Neural cell (in vitro differentiated cells): Measurements from ENCODE around the gene CFAP99. TPM values are rescaled to one million over a fixed set of nuclear protein-coding genes. Genes with fewer than 3 reads are reported as not detected.

Source experiments
- H2AFZ ChIP-seq: fragments of 200-600, 300-800 bp; sonication (generic), shearing (Covaris generic); 2 replicates; pipeline ENCODE4 v1.6.0; 2014; ENCODE audit warnings: low read depth, mild to moderate bottlenecking, antibody characterized with exemption, low read length, moderate library complexity
- H3F3A ChIP-seq: fragments of 200-600 bp; shearing (Covaris generic); 2 replicates; pipeline ENCODE4 v1.6.1; 2016; ENCODE audit warnings: mild to moderate bottlenecking, moderate library complexity, mixed read lengths, antibody characterized with exemption, low read length; ENCODE audit not compliant: insufficient read depth, poor library complexity, severe bottlenecking
- H3K27ac ChIP-seq: fragments of 200-600, 300-800 bp; sonication (generic), shearing (Covaris generic); 2 replicates; pipeline ENCODE4 v1.5.1; 2014; ENCODE audit warnings: mild to moderate bottlenecking, low read length, moderate library complexity
- H3K27me3 ChIP-seq: fragments of 300-800, 200-600 bp; sonication (generic), shearing (Covaris generic); 2 replicates; pipeline ENCODE4 v1.6.0; 2014; ENCODE audit warnings: mild to moderate bottlenecking, low read depth, low read length, moderate library complexity; ENCODE audit not compliant: insufficient read depth
- H3K36me3 ChIP-seq: fragments of 300-800, 200-600 bp; sonication (generic), shearing (Covaris generic); 2 replicates; pipeline ENCODE4 v1.5.1; 2014; ENCODE audit warnings: mild to moderate bottlenecking, antibody characterized with exemption, low read length, moderate library complexity; ENCODE audit not compliant: insufficient read depth
- H3K4me2 ChIP-seq: fragments of 300-800, 200-600 bp; sonication (generic), shearing (Covaris generic); 2 replicates; pipeline ENCODE4 v1.6.0; 2014; ENCODE audit warnings: mild to moderate bottlenecking, low read length
- H3K4me3 ChIP-seq: fragments of 300-800, 200-600 bp; sonication (generic), shearing (Covaris generic); 2 replicates; pipeline ENCODE4 v1.5.1; 2014; ENCODE audit warnings: mild to moderate bottlenecking, low read length, moderate library complexity
- H3K79me2 ChIP-seq: fragments of 200-600 bp; shearing (Covaris generic); replicated peaks from 2 replicates; pipeline ENCODE4 v1.6.0; 2014; ENCODE audit warnings: mild to moderate bottlenecking, low read length, moderate library complexity; ENCODE audit not compliant: insufficient read depth
- H3K9ac ChIP-seq: fragments of 300-800, 200-600 bp; sonication (generic), shearing (Covaris generic); 2 replicates; pipeline ENCODE4 v1.6.1; 2016; ENCODE audit warnings: mild to moderate bottlenecking, low read length, mixed read lengths
- H3K9me2 ChIP-seq: fragments of 200-600 bp; shearing (Covaris generic); 2 replicates; pipeline ENCODE4 v1.6.1; 2016; ENCODE audit warnings: mild to moderate bottlenecking, low read length, mixed read lengths; ENCODE audit not compliant: insufficient read depth
- H3K9me3 ChIP-seq: fragments of 200-600, 300-800 bp; sonication (generic), shearing (Covaris generic); 2 replicates; pipeline ENCODE4 v1.6.1; 2016; ENCODE audit warnings: mild to moderate bottlenecking, mixed run types, low read length, moderate library complexity, mixed read lengths
- H4K20me1 ChIP-seq: fragments of 200-600 bp; shearing (Covaris generic); 2 replicates; pipeline ENCODE4 v1.6.1; 2016; ENCODE audit warnings: mild to moderate bottlenecking, mixed run types; ENCODE audit not compliant: insufficient read depth
- EP300 ChIP-seq: fragments of 450-650 bp; conservative IDR thresholded peaks from 2 replicates; pipeline ENCODE4 v1.6.1; 2014; ENCODE audit warnings: antibody characterized with exemption, mild to moderate bottlenecking, moderate library complexity; ENCODE audit not compliant: poor library complexity, severe bottlenecking
- EZH2 ChIP-seq: fragments of 200-600, 300-800 bp; shearing (Covaris generic), sonication (generic); IDR thresholded peaks from 2 replicates; pipeline ENCODE4 v1.6.1; 2014; ENCODE audit warnings: antibody characterized with exemption, low read length, borderline replicate concordance, mild to moderate bottlenecking; ENCODE audit not compliant: insufficient read depth, poor library complexity, severe bottlenecking
- MXI1 ChIP-seq: fragments of 450-650 bp; conservative IDR thresholded peaks from 2 replicates; pipeline ENCODE4 v1.6.1; 2014; ENCODE audit warnings: antibody characterized with exemption, mild to moderate bottlenecking; ENCODE audit not compliant: poor library complexity, severe bottlenecking
- POLR2AphosphoS5 ChIP-seq: IDR thresholded peaks from 2 replicates; pipeline ENCODE4 v1.6.1; 2012
- RAD21 ChIP-seq: fragments of 450-650 bp; conservative IDR thresholded peaks from 2 replicates; pipeline ENCODE4 v1.6.1; 2014; ENCODE audit warnings: antibody characterized with exemption, mild to moderate bottlenecking, moderate library complexity
- SMC3 ChIP-seq: fragments of 450-650 bp; conservative IDR thresholded peaks from 2 replicates; pipeline ENCODE4 v1.6.1; 2014; ENCODE audit warnings: antibody characterized with exemption, mild to moderate bottlenecking, moderate library complexity; ENCODE audit not compliant: poor library complexity
- TAF1 ChIP-seq: IDR thresholded peaks from 2 replicates; pipeline ENCODE4 v1.6.1; 2012; ENCODE audit warnings: low read depth
- polyA plus RNA-seq: library from polyadenylated mRNA; depleted of rRNA; stranded (reverse); fragments of >200 nt; gene quantifications from 2 replicates; pipeline ENCODE4 v1.2.3, GENCODE V29; 2014
- TF ChIP-seq, protein P1 (sequence below): IDR thresholded peaks from 2 replicates; pipeline ENCODE4 v1.6.1; 2012; ENCODE audit warnings: borderline replicate concordance
- TF ChIP-seq, protein P2 (sequence below): fragments of 450-650 bp; IDR thresholded peaks from 2 replicates; pipeline ENCODE4 v1.5.1; 2014; ENCODE audit warnings: antibody characterized with exemption, mild to moderate bottlenecking, moderate library complexity; ENCODE audit not compliant: poor library complexity, severe bottlenecking

CFAP99 gene
- polyA plus RNA-seq, 1 donor from 2014 or later: not detected

DNA sequence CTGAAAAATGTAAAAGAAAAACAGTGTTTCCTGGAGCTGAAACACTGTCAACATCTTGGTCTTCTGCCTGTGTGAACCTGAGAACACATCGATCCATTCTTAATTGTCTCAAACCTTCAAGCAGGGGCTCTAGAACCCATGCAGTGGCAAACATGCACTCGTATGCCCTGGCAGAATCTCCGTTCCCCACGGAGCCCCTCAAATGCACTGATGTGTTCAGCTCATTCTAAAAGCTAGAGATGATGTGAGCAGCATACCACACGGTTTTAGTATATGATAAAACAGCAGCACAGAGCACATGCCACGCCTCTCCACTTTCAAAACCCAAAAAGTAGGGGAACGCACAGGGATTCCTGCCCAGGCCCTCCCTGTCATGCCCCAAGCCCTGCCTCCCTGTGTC lies 45.2 kb upstream of the CFAP99 start:
- Histone ChIP-seq H3K9ac (no peak overlapping the region), H3K36me3 (no peaks in the 10 kb centered on the region), H3K4me3 (no peak overlapping the region), H3K4me2 (no peak overlapping the region), H3K27ac (no peak overlapping the region), H3K79me2 (no peaks in the 10 kb centered on the region), H3K9me3 (peaks cover 5% of the 10 kb centered on the region), H3F3A (no peaks in the 10 kb centered on the region), H3K27me3 (no peaks in the 10 kb centered on the region), H4K20me1 (no peaks in the 10 kb centered on the region), H2AFZ (no peak overlapping the region), H3K9me2 (no peaks in the 10 kb centered on the region)
- TF ChIP-seq SMC3: no peak
- TF ChIP-seq, protein P1, sequence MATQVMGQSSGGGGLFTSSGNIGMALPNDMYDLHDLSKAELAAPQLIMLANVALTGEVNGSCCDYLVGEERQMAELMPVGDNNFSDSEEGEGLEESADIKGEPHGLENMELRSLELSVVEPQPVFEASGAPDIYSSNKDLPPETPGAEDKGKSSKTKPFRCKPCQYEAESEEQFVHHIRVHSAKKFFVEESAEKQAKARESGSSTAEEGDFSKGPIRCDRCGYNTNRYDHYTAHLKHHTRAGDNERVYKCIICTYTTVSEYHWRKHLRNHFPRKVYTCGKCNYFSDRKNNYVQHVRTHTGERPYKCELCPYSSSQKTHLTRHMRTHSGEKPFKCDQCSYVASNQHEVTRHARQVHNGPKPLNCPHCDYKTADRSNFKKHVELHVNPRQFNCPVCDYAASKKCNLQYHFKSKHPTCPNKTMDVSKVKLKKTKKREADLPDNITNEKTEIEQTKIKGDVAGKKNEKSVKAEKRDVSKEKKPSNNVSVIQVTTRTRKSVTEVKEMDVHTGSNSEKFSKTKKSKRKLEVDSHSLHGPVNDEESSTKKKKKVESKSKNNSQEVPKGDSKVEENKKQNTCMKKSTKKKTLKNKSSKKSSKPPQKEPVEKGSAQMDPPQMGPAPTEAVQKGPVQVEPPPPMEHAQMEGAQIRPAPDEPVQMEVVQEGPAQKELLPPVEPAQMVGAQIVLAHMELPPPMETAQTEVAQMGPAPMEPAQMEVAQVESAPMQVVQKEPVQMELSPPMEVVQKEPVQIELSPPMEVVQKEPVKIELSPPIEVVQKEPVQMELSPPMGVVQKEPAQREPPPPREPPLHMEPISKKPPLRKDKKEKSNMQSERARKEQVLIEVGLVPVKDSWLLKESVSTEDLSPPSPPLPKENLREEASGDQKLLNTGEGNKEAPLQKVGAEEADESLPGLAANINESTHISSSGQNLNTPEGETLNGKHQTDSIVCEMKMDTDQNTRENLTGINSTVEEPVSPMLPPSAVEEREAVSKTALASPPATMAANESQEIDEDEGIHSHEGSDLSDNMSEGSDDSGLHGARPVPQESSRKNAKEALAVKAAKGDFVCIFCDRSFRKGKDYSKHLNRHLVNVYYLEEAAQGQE: no peak
- TF ChIP-seq RAD21: no peak
- no peak for TF ChIP-seq TAF1
- no peak for TF ChIP-seq EZH2
- no peak for TF ChIP-seq POLR2AphosphoS5
- TF ChIP-seq, protein P2, sequence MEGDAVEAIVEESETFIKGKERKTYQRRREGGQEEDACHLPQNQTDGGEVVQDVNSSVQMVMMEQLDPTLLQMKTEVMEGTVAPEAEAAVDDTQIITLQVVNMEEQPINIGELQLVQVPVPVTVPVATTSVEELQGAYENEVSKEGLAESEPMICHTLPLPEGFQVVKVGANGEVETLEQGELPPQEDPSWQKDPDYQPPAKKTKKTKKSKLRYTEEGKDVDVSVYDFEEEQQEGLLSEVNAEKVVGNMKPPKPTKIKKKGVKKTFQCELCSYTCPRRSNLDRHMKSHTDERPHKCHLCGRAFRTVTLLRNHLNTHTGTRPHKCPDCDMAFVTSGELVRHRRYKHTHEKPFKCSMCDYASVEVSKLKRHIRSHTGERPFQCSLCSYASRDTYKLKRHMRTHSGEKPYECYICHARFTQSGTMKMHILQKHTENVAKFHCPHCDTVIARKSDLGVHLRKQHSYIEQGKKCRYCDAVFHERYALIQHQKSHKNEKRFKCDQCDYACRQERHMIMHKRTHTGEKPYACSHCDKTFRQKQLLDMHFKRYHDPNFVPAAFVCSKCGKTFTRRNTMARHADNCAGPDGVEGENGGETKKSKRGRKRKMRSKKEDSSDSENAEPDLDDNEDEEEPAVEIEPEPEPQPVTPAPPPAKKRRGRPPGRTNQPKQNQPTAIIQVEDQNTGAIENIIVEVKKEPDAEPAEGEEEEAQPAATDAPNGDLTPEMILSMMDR: no peak
- no peak for TF ChIP-seq EP300
- TF ChIP-seq MXI1: no peak

DNA sequence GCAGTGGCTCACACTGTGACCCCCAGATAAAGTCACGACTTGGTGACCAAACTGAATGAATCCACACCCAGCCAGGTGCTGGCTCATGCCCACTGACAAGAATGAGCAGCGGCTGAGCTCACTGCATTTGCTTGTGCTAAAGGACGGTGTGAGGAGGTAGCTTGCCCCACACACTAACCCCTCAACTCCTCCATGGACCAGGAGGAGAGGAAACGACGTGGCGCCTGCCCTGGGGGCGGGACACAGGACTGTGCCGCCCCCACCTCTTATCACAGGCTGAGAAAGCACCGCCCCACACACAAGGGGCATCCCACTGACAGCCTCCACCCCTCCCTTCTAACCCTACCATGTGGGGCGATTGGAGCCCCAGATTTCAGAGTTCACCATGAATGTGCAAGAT lies 43.3 kb upstream of the CFAP99 start:
- Histone ChIP-seq H3K36me3 (no peaks in the 10 kb centered on the region), H3K79me2 (no peaks in the 10 kb centered on the region), H3K4me3 (no peak overlapping the region), H3K9me3 (no peaks in the 10 kb centered on the region), H2AFZ (no peak overlapping the region), H3K9me2 (no peaks in the 10 kb centered on the region), H3F3A (no peaks in the 10 kb centered on the region), H3K4me2 (no peak overlapping the region), H3K27ac (no peak overlapping the region), H3K27me3 (no peaks in the 10 kb centered on the region), H4K20me1 (no peaks in the 10 kb centered on the region), H3K9ac (no peak overlapping the region)
- TF ChIP-seq RAD21: no peak
- no peak for TF ChIP-seq EP300
- no peak for TF ChIP-seq EZH2
- TF ChIP-seq MXI1: no peak
